GM21381 (cell line): ENCODE results near the gene RGS2.
A peak's percentile ranks its signal among the peaks of the same experiment; 100 is the strongest.

Experiments used
- ATAC-seq: cut with Tn5 transposase; IDR thresholded peaks from one replicate; pipeline ENCODE4 v1.9.1; 2021; ENCODE audit warnings: mild to moderate bottlenecking, moderate library complexity; ENCODE audit not compliant: unreplicated experiment

The RGS2 gene

DNA sequence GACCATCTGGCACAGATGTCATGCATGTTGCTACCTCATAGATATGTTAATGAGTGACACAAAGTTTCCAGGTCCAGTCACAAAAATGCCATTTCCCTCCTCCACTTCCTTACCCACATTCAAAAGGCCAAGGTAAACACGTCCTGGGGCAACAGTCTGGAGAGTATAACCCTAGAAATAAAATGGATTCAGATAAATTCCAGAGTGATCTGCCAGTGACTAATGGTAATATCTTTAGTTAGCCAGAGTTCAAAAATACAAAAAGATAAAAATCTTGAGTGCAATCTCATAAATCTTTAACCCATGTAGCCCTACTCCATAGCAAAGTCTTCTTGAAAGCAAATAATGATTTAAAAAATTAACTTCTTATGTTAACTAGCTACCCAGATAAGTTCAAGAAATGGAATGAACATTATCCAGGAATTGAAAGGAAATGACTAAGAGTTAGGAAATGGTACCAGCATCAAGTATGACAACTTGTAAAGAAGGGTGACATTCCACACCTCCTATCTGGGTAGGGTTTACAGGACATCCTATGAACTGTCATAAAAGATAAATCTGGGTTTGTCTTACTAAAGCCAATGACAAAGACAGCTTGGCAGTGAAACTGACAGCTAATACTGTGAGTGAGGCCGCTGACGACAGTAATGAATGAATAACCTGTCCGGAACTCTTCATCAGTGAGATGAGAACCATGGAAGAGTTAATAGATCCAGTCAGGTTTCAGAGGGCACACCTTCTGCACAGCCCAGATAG is 18.1 kb downstream of the RGS2 start:
- ATAC-seq: peak; percentile 85

DNA sequence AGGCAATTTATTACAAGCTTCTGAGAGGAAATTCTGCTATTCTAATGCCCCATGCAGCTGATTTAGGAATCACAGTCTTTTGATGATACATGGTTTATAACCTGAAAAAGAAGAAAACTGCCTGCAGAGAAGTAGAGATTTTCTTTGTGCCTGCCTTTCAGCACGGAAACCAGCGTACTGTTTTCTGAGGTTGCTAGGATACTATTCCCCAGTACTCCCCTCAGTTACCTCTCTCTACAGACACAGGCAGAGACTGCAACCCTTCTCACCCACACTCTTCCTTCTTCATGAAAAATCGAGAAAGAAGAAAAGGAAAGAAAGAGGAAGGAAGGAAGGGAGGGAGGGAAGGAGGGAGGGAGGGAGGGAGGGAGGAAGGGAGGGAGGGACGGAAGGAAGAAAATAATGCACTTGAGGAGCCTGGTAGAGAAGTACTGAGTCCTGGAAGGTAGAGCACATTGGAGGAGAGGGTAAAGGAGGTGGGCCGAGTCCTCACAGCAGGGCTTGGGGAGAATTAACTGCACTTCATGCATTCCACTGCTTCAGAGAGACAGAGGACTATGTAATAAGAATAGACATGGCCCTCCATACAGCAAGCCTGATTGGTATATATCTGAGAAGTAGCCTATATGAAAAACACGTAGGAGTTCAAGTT is 21.9 kb downstream of the RGS2 start:
- ATAC-seq: no peak

DNA sequence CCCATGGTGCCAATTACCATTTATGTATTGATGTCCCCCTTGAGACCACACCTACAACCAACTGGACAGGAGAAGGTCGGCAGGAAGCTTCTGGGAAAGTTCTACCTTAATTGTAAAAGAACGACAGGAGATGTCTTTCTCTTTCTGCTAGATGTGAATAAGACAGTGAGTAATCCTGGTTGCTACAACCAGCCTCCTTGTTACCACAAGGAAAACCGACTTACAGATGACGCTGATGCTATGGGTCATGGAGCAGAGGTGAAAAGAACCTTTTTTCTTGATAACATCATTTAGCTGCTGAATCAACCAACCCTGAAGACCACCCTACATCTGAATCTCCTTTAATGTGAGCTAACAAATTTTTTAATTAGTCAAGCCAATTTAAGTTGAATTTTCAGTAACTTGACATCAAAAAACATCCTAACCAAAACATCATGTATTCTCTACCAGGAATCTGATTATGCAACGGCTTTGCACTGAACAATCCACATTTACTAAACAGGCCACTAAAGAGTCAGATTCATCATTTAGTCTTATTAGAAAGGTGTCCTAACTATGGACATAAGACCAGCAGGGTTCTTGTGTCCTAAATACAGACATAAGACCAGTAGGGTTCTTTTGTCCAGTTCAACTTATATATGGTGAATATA is 23.0 kb downstream of the RGS2 start:
- ATAC-seq: no peak

DNA sequence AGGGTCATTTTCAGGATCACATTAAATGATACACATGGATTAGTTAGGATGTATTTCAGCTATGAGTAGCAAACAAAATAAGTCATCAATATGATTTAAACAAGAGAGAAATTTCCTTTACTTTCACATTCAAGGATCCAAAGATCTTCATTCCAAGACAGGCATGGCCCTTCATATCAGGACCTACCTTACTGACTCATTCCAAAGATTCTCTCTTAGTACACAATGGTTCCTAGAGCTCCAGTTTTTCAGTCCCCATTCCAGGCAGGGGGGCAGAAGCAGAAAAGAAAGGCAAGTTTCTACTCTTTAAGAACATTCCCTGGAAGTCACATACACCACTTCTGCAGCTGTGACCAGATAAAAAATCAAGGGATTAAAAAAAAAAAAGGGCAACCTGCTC is 23.7 kb downstream of the RGS2 start:
- ATAC-seq: no peak

DNA sequence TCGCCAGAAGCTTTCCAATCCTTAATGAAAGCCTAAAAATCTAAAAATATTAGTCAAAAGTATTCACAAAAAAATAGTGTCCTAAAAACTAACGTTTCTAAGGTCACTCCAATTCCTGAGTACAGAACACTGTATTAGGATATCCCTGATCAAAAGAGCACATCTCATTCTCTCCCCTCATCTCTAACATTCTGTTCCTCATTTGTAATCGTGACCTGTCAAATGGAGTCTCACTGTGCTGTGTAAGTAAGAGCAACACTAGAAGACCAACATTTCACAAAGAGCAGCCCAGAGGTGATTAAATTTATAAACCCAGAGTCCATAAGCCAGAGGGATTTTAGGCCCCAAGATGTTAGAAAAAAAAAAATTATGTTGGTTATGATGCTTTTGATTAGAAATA is 26.3 kb downstream of the RGS2 start:
- ATAC-seq: no peak

DNA sequence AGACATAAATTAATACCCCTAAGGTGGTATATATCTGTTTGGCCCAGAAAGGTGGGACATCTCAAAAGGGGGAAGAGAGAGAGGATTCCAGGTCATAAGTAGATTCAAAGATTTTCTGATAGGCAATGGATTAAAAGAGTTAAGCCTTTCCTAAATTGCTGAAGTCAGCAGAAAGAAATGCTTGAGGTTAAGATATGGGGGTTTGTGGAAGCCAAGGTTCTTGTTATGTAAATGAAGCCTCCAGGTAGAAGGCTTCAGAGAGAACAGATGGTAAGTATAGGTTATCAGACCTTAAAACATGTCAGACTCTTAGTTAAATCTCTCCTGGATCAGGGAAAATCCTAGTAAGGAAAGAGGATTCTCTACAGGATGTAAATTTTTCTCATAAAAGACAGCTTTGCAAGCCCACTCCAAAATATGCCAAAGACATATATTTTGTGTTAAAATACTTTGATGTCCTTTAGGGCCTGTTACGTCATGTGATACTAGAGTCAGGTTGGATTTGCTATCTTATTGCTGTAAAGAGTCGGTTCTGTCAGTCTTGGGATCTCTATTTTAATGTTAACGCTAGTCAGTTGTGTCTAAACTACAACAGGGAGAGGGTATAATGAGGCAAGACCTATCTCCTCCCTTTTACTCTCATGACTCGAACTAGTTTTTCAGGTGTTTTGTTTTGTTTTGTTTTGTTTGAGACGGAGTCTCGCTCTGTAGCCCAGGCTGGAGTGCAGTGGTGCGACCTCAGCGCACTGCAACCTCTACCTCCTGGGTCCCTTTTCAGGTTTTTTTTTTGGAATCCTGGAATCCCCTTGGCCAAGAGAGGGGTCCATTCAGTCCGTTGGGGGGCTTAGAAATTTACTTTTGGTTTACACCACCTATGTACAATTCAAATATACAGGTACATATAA is 30.6 kb downstream of the RGS2 start:
- ATAC-seq: no peak

DNA sequence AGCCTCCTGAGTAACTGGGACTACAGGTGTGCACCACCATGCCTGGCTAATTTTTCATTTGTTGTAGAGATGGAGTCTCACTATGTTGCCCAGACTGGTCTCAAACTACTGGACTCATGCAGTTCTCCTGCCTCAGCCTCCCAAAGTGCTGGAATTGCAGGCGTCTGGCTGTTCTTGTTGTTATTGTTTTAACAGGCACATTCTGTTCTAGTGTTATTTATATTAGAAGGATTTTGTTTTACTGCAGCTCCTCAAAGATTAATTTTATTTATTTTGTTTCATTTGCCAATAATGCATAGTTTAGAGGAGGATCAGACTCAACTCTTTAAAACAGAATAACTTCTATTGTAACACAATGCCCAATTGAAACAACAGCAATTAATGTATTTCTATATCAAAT is 35.5 kb downstream of the RGS2 start:
- no peak for ATAC-seq

DNA sequence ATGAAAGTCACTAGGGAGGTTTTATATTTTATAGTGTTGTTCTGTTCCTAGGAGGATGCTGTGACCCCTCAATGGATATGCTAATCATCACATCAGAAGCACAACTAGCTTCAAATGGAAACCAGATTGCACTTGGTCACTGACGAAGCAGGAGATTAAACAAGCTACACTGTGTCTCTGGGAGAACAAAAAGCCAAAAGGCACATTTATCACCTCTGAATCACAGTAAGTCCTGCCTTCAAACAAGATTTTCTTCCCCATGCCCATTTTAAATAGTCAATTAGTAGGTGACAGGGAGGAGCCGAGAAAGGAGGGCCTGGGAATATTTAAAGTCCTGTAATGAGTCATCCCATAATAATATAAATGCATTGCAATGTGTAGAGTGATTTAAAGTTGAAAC is 38.1 kb downstream of the RGS2 start:
- no peak for ATAC-seq

DNA sequence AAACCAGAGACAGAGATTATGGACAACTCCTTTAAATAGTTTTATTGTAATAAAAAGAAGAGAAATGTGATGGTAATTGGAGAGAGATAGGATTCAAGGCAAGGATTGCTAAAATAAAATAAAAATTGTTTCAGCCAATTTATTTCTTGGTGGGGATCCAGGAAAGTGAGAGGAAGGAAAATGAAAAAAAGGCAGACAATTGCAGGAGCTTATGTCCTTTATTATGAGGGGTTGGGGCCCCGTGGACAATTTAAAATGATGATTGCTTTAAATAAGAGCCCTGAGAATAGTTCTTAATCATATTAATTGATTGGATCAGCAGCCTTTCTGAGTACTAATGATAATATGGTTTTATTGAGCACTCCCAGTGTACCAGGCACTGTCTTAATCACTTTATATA is 40.2 kb downstream of the RGS2 start:
- no peak for ATAC-seq

DNA sequence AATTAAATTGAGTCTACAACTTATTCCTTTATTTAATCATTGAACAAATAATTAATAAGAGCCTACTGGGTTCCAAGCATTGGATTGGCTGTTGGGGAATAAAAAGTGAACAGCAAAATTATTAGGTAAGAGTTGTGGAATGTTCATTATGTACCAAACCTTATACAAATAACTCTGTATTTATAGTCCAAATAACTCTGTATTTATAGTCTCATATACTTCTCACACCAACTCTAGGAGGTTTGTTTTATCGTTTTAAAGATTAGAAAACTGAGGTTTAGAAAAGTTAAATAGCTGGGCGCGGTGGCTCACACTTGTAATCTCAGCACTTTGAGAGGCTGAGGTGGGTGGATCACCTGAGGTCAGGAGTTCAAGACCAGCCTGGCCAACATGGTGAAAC is 40.6 kb downstream of the RGS2 start:
- ATAC-seq: no peak

DNA sequence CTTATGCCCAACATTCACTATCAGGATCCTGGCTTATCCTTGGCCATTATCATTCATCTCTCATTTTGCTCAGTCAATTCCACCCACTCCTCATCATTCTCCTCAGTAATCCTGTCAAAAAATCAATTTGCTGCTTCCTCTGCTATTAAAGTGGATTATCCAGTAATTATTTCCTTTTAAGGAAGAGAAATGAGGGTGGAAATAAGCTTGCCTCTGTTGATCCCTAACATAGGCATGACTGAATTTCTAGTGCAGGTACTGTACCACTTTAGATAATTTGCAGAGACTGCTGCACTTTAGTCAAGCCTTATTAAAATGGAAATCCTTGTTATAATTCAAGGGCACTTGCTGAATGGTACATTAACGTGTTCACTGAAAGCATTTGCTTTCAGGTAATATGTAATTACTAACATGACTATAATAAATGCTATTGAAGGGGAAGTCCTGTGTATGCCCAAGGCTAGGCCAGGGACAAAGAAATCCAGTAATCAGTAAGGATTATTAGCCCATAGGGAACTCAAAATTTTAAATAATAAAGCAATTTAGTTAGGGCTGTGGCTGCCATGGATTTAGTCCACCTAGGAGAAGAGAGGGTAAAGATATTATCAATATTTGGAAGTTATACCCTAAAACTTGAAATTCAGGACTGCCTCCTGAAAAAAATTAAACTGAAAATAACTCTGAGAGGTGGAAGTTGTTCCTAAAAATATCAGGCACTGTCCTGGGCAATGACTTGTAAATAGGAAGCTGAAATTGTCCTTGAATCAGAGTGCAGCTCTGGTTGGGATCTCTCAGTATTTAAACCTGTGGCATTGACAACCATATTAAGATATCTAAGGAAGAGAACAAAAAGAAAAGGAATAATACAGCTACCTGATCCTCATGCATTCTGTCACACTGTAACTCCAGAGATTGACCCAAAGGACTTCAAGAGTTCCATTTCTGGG is 43.4 kb downstream of the RGS2 start:
- ATAC-seq: no peak

DNA sequence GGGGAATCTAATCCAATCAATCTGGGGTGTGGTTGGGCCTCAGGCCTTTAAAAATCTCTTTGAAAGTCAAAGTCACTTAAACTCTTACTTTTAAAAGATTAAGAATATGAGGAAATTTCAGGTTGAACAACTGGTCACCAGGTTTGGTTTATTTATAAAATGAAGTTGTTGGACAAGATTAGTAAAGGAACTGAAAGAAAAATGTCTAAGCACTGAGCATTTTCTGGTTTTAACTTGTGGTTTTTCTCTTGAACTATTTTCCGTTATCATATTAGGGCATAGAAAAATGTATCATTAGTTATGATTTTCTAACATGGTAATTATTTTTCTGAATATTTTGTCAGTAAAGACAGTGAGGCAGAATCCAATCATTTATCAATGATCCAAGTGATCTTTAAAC is 49.6 kb downstream of the RGS2 start:
- ATAC-seq: no peak

DNA sequence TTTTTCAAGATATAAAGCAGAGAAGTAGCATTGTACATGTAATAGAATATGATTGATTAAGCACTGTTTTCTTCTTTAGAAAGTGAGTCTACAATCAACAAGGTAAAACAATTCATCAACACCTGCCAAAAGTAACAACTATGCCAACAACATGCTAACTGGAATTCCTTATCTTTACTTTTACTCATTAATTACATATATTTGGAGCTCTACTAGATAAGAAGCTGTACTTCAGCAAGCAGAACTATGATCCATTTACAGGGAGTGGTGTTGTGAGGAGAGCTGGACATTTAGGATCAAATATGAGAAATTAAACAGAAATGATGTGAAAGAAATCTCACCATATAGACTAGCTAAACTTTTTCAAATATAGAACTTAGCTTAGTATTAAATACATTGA is 51.0 kb downstream of the RGS2 start:
- no peak for ATAC-seq

DNA sequence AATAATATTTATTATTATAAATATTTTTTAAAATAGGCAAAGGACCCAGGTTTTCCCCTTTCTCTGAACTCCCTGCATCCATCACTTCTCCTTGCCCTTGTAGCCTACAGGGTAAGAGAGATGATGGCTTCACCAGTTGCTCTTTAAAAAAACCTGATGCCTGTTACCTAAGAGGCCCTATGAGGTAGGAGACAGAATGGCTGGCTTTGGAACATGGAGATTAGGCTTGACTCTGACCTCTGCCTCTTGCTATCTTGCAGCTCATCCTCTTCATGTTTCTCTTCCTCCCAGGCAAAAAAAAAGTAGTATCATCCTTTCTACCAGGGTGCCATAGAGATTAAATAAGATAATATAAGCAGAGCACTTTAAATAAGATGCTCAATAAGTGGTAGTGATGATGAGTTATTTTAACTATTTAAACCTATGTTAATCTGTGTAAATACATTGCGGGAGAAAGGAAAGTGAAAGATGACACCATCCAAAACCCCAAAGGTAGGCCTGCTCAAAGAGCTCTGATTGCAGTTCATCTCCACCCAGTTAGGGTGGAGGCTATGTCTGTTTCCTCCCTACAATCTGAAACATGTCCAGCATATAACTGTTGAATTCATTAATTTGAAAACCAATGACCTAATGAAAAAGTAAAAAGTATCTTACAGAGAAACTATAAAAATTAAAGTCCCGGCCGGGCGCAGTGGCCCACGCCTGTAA is 51.8 kb downstream of the RGS2 start:
- ATAC-seq: no peak

DNA sequence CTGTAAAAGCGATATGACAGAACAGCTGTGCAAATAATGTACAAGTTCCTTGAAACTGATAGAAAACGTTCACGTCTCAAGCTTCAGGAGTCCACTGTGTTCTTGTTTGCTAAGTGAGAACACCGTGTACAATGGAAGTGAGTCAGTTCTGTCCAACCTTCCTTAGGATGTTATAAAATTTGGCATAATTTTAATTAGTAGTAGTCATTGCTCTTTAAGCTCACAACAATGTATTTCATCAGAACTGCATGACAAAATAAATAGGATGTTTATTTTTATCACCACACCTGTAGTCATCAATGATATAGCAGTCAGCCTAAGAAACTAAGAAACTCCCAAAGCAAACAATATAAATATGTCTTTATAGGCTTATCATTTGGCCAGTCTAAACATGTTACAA is 53.0 kb downstream of the RGS2 start:
- no peak for ATAC-seq
